BE2C (cell line): ENCODE results near the gene FBXO46.

ENCODE experiments used
- DNase-seq: peaks from one replicate; pipeline ENCODE4 v3.0.0-alpha.2; 2020
- H3K27me3 ChIP-seq: fragments of 250-450 bp; sonication (Bioruptor Pico); 2 replicates; pipeline ENCODE4 v1.5.1; 2020; ENCODE audit warnings: mild to moderate bottlenecking
- H3K36me3 ChIP-seq: fragments of 250-450 bp; sonication (Bioruptor Pico); 2 replicates; pipeline ENCODE4 v1.5.1; 2020; ENCODE audit warnings: mild to moderate bottlenecking
- H3K4me1 ChIP-seq: fragments of 250-450 bp; sonication (Bioruptor Pico); 2 replicates; pipeline ENCODE4 v1.5.1; 2020
- H3K4me3 ChIP-seq: 2 replicates; pipeline ENCODE4 v1.5.1; 2011; ENCODE audit warnings: low read depth, low read length
- H3K9me3 ChIP-seq: fragments of 250-450 bp; sonication (Bioruptor Pico); 2 replicates; pipeline ENCODE4 v1.5.1; 2020
- CTCF ChIP-seq: IDR thresholded peaks from 2 replicates; pipeline ENCODE4 v1.5.1; 2012; ENCODE audit warnings: mild to moderate bottlenecking, low read depth, low read length

Gene FBXO46

GRCh38 chr19:45711851-45712698, 18.6 kb downstream of the FBXO46 start:
- DNase-seq = no peak
- H3K4me3 ChIP-seq = no peak overlapping the region
- no peak for TF ChIP-seq CTCF
- H3K4me1 ChIP-seq = no peaks in the 10 kb centered on the region; the same call in 1 of the 2 replicates
- H3K9me3 ChIP-seq = no peaks in the 10 kb centered on the region
- H3K36me3 ChIP-seq = peaks cover 18% of the 10 kb centered on the region
- H3K27me3 ChIP-seq = no peaks in the 10 kb centered on the region

- Histone ChIP-seq H3K4me3 (no peak overlapping the region), H3K4me1 (no peaks in the 10 kb centered on the region), H3K27me3 (no peaks in the 10 kb centered on the region), H3K36me3 (peaks cover 18% of the 10 kb centered on the region), H3K9me3 (no peaks in the 10 kb centered on the region)
- no peak for DNase-seq
- TF ChIP-seq CTCF = no peak
These were observed 20.2 kb downstream of the FBXO46 start for GRCh38 chr19:45710356-45711130.

GRCh38 chr19:45705710-45706415, 24.8 kb downstream of the FBXO46 start:
- Histone ChIP-seq H3K36me3 (peaks cover 16% of the 10 kb centered on the region), H3K4me3 (no peak overlapping the region), H3K4me1 (no peaks in the 10 kb centered on the region), H3K27me3 (no peaks in the 10 kb centered on the region), H3K9me3 (no peaks in the 10 kb centered on the region)
- TF ChIP-seq CTCF = no peak
- no peak for DNase-seq

- peaks cover 16% of the 10 kb centered on the region for H3K36me3 ChIP-seq
- TF ChIP-seq CTCF = no peak
- no peaks in the 10 kb centered on the region for H3K9me3 ChIP-seq
- no peak for DNase-seq
- no peaks in the 10 kb centered on the region for H3K4me1 ChIP-seq
- no peak overlapping the region for H3K4me3 ChIP-seq
- H3K27me3 ChIP-seq = no peaks in the 10 kb centered on the region
These were observed 25.6 kb downstream of the FBXO46 start for GRCh38 chr19:45705115-45705514.

GRCh38 chr19:45701676-45702075, 29.0 kb downstream of the FBXO46 start:
- DNase-seq = no peak
- no peak overlapping the region for H3K4me3 ChIP-seq
- no peaks in the 10 kb centered on the region for H3K27me3 ChIP-seq
- H3K9me3 ChIP-seq = no peaks in the 10 kb centered on the region
- TF ChIP-seq CTCF = no peak
- H3K4me1 ChIP-seq = no peaks in the 10 kb centered on the region
- H3K36me3 ChIP-seq = peaks cover 14% of the 10 kb centered on the region
